Ectodermal cell (in vitro differentiated cells): Measurements from ENCODE around the gene CCNG2. TPM values are rescaled to one million over a fixed set of nuclear protein-coding genes. Genes with fewer than 3 reads are reported as not detected.
A peak's percentile ranks its signal among the peaks of the same experiment; 100 is the strongest.

Source experiments
- H3K27ac ChIP-seq: 2 replicates; pipeline ENCODE4 v1.7.0; 2013; ENCODE audit warnings: mild to moderate bottlenecking, low read depth, low read length; ENCODE audit not compliant: insufficient read depth, poor library complexity, severe bottlenecking
- H3K27me3 ChIP-seq: 2 replicates; pipeline ENCODE4 v1.7.0; 2013; ENCODE audit warnings: mild to moderate bottlenecking, low read length; ENCODE audit not compliant: insufficient read depth, control insufficient read depth, poor library complexity, severe bottlenecking
- H3K36me3 ChIP-seq: one replicate; pipeline ENCODE4 v1.7.0; 2013; ENCODE audit warnings: low read length; ENCODE audit not compliant: control insufficient read depth, insufficient read depth
- H3K4me1 ChIP-seq: one replicate; pipeline ENCODE4 v1.7.0; 2013; ENCODE audit warnings: low read length; ENCODE audit not compliant: control insufficient read depth, insufficient read depth
- H3K4me3 ChIP-seq: 2 replicates; pipeline ENCODE4 v1.7.0; 2013; ENCODE audit warnings: low read depth, low read length, control low read depth; ENCODE audit not compliant: insufficient read depth
- H3K9me3 ChIP-seq: 2 replicates; pipeline ENCODE4 v1.7.0; 2013; ENCODE audit warnings: mild to moderate bottlenecking, low read length, moderate library complexity; ENCODE audit not compliant: control insufficient read depth
- WGBS, 2 experiments: methylation state at CpG; one replicate each; pipeline ENCODE4 v1.1.7; 2013; ENCODE audit warnings: missing lambda C conversion rate in 2 of 2; 5-methylcytosine and 5-hydroxymethylcytosine counted together
- polyA plus RNA-seq, 4 experiments: library from polyadenylated mRNA; stranded (reverse); fragments of 50-300 nt; gene quantifications; one replicate each; pipeline ENCODE4 v1.2.3, GENCODE V29; 2013

CCNG2 gene, protein sequence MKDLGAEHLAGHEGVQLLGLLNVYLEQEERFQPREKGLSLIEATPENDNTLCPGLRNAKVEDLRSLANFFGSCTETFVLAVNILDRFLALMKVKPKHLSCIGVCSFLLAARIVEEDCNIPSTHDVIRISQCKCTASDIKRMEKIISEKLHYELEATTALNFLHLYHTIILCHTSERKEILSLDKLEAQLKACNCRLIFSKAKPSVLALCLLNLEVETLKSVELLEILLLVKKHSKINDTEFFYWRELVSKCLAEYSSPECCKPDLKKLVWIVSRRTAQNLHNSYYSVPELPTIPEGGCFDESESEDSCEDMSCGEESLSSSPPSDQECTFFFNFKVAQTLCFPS
- 134 TPM for polyA plus RNA-seq (2013, experiment 1 of 4)
- 215 TPM for polyA plus RNA-seq (2013, experiment 2 of 4)
- 152 TPM for polyA plus RNA-seq (2013, experiment 3 of 4)
- 175 TPM for polyA plus RNA-seq (2013, experiment 4 of 4)

DNA sequence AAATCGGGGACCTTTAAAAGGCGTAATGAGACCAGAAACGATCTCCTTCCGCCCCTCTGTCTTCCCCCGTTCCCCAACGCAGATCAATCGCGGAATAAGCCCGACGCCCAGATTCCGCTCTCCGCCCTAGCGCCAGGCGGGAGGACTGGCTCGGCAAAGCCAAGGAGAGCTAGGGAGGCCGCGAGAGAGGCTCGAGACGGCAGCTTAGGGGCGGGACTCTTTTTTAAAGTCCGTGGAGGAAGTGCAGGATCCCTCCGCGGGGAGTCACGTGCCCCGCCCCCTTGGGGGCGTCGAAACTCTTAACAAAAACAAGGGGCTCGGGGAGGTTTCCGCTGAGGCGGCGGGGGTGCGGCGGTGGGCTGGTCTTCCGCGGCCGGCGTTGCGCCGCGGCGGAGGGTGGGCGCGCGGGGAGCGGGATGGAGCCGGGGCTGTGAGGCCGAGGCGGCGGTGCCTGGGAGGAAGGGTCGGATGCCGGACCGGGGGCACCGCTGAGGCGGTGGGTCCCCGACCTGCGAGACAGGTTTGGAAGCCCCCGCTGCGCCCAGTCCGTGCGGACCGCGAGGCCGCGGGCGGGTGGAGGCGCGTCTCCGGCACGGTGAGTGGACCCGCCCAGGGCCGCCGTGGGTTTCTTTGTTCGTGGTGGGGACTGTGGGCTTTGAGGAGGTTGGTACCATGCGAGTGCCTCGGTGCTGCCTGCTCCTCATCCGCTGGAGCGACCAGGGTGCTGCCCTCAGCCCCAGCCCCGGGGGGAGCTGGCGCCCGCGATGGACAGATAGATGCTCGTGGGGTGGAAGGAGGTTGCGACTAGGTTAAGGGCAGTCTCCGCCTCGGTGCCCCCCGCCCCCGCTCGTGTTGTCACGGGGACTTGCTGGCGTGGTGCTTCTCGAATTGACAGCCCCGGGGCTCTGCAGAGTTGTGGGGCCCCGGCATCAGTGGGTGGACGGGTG lies at the start of gene CCNG2:
Gene CCNG2, plus strand, starts transcription at position 296 of the 947 bp plus-strand sequence. CDS start 1,326 bp downstream, outside the sequence.
- Histone ChIP-seq H3K9me3 (no peaks in the 10 kb centered on the region), H3K4me3 (peak within 1 kb of the TSS; percentile 93), H3K27ac (peak within 1 kb of the TSS; percentile 99), H3K36me3 (peaks cover 25% of the 10 kb centered on the region), H3K27me3 (no peaks in the 10 kb centered on the region), H3K4me1 (peaks cover 31% of the 10 kb centered on the region)
- 0% methylated on average over 94 of the region's 94 CpGs for WGBS, 2 experiments

DNA sequence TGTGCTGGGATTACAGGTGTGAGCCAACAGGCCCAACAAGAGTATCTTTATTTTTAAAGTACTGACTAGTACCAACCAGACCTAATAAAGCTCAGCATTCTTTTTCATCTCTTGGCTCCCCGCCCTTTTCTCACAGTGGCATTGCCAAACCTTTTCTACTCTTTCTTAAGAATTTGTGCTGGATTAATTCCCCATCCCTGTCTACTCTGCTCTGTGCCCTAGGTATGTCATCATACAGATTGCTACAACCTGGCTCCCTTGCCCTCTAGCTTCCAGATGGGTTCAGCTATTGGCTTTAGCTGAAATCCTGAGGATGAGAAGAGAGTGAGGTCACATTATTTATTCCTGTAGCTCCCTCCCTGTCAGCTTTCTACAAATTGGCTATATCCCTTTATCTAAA lies 46.3 kb upstream of the CCNG2 start:
- Histone ChIP-seq H3K4me3 (no peak overlapping the region), H3K27me3 (no peaks in the 10 kb centered on the region), H3K36me3 (no peaks in the 10 kb centered on the region), H3K4me1 (no peaks in the 10 kb centered on the region), H3K27ac (no peak overlapping the region), H3K9me3 (no peaks in the 10 kb centered on the region)
- WGBS, 2 experiments = 93 to 95% methylated on average over 1 of the region's 1 CpG

DNA sequence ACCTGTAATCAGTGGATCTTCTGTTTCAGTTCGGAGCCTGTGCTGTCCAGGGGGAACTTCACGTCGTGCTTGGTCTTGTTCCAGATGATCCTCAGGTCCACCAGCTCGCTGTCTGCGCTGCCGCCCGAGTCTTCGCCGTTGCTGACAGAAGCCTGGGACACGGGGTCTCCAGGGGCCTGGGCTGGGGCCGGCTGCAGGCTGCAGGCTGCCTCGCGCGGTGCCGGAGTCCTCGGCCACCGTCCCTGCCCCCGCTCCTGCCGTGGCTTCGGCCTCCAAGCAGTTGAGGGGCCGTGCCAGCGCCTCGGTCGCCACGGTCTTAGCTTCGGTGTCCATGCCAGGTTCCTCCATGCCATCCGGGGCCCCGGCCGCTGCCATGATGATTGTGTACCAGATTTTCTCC lies 43.9 kb upstream of the CCNG2 start:
- no peak overlapping the region for H3K27ac ChIP-seq
- H3K9me3 ChIP-seq = no peaks in the 10 kb centered on the region
- 92 to 94% methylated on average over 29 of the region's 29 CpGs for WGBS, 2 experiments

DNA sequence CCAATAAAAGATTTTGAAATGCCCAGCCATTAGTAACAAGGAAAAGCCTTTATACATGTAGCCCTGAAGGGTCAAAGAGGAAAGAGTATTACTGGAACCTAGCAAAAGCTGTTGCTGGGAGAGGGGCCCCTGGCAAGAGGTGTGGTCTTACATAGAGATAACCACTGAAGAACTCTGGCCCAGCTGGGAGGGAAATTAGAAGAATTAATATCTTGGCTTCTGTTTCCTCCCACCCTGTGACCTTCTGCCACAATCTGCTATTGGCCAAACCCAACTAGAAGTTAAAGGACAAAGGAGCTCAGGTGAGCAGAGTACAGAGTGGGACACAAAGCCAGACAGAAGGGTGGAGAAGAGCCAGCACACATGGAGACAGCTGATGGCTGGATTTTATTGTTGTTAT lies 39.3 kb upstream of the CCNG2 start:
- H3K36me3 ChIP-seq = no peaks in the 10 kb centered on the region
- no peak overlapping the region for H3K27ac ChIP-seq
- H3K4me3 ChIP-seq = no peak overlapping the region

More for the DNA sequence above, 43.9 kb upstream of the CCNG2 start:
- no peak overlapping the region for H3K4me3 ChIP-seq
- no peaks in the 10 kb centered on the region for H3K4me1 ChIP-seq
- no peaks in the 10 kb centered on the region for H3K36me3 ChIP-seq
- no peaks in the 10 kb centered on the region for H3K27me3 ChIP-seq

DNA sequence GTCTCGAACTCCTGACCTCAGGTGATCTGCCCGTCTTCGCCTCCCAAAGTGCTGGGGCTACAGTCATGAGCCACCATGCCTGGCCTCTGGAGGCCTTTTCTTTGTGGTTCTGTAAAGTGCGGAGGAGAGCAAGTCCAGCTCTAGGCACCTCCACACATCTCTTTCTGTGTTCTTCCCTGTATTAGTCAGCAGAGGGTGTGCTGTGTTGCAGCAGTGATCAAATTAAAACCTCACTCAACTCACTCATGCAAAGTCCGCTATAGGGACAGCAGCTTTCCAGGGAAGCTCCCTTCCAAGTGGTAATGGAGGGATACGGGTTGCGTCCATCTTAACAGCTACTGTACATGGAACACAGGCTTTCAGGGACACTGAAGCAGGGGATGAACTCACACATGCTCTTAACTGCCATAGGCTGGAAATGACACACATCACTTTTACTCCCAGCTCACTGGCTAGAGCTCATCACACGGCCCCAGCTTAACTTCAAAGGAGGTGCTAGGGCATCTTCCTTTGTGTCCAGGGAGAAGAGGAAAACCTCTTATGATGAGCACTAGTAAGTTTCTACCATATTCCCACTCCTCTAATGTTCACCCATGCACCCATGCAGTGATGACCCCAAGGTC lies 36.0 kb upstream of the CCNG2 start:
- H3K27me3 ChIP-seq = no peaks in the 10 kb centered on the region
- H3K36me3 ChIP-seq = no peaks in the 10 kb centered on the region
- WGBS, 2 experiments = 91 to 92% methylated on average over 8 of the region's 8 CpGs
- no peak overlapping the region for H3K4me3 ChIP-seq
- H3K4me1 ChIP-seq = no peaks in the 10 kb centered on the region
- no peak overlapping the region for H3K27ac ChIP-seq
- no peaks in the 10 kb centered on the region for H3K9me3 ChIP-seq

More for the DNA sequence above, 39.3 kb upstream of the CCNG2 start:
- Histone ChIP-seq H3K4me1 (no peaks in the 10 kb centered on the region), H3K9me3 (no peaks in the 10 kb centered on the region), H3K27me3 (no peaks in the 10 kb centered on the region)

DNA sequence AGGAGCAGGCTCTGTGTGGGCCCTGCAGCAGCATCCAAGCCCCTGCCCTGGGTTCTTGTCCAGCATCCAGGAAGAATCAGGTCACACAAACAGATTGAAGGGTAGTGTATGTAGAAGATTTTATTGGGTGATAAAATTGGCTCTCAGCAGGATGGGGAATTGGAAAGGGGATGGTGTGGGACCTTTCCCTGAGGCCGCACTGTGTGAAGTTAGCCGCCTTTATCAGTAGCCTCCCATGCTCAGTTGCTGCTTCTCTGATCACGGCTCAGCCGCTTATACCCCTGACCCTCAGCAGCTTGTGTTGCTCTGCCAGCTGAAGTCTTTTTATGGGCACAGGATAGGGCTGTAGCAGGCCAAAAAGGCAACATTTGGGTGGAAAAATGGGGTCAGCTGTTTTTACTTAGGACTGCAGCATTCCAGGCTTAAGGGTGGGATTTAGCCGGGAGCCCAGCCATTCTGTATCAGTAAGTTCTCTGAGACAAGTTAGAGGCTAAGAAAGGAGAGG lies 35.2 kb upstream of the CCNG2 start:
- Histone ChIP-seq H3K27me3 (no peaks in the 10 kb centered on the region), H3K36me3 (no peaks in the 10 kb centered on the region), H3K27ac (no peak overlapping the region), H3K4me1 (no peaks in the 10 kb centered on the region), H3K9me3 (no peaks in the 10 kb centered on the region), H3K4me3 (no peak overlapping the region)
- WGBS, 2 experiments = 92 to 95% methylated on average over 5 of the region's 5 CpGs

DNA sequence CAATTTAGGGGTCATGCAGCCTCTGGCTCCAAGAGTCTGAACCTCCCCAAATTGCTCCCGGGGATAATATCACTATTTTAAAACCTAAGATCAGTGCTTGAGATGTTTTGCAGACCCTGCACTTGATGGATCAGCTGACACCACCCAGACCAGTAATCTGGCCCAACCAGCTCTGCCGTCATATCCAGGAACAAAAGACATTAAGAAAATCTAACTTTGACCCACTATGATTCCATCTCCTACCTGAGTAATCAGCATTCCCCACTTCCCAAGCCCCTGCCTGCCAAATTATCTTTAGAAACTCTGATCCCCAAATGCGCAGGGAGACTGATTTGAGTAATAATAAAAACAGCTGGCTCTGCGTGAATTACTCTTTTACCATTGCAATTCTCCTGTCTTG lies 34.4 kb upstream of the CCNG2 start:
- Histone ChIP-seq H3K27me3 (no peaks in the 10 kb centered on the region), H3K9me3 (no peaks in the 10 kb centered on the region), H3K4me1 (no peaks in the 10 kb centered on the region), H3K4me3 (no peak overlapping the region), H3K36me3 (no peaks in the 10 kb centered on the region), H3K27ac (no peak overlapping the region)
- 92 to 94% methylated on average over 4 of the region's 4 CpGs for WGBS, 2 experiments

DNA sequence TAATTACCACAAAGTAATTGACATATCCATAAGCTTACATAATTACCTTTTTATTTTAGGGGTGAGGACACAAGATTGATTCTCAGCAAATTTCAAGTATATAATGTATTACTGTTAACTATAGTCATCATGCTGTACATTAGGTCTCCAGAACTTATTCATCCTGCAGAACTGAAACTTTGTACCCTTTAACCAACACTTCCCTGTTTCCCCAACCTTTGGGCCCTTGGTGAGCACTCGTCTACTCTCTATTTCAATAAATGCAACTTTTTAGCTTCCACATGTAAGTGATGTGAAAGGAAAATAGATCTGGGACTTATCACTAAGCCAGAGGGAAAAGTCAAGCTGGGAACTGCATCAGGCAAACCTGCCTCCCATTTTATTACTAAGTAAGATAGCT lies 33.6 kb upstream of the CCNG2 start:
- Histone ChIP-seq H3K4me3 (no peak overlapping the region), H3K36me3 (no peaks in the 10 kb centered on the region), H3K27ac (no peak overlapping the region), H3K27me3 (no peaks in the 10 kb centered on the region), H3K4me1 (no peaks in the 10 kb centered on the region), H3K9me3 (no peaks in the 10 kb centered on the region)
- WGBS, 2 experiments = 63% methylated on average over 1 of the region's 1 CpG; no CpG with 5 or more reads in 1 of the 2 experiments

DNA sequence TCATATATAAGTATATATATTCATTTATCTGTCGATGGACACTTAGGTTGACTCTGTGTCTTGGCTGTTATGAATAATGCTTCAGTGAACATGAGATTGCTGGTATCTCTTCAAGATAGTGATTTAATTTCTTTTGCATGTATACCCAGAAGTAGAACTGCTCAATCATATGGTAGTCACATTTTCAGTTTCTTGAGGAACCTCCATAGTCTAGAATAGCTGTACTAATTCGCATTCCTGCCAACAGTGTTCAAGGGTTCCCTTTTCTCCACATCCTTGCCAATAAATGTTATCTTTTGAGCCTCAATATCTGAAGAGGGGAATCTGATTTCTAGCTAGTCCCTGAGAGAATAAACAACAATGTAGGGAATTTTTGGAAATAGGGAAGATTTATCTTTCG lies 32.4 kb upstream of the CCNG2 start:
- WGBS, 2 experiments = 71 to 84% methylated on average over 3 of the region's 3 CpGs
- no peaks in the 10 kb centered on the region for H3K4me1 ChIP-seq
- H3K9me3 ChIP-seq = no peaks in the 10 kb centered on the region
- H3K36me3 ChIP-seq = no peaks in the 10 kb centered on the region
- H3K27ac ChIP-seq = no peak overlapping the region
- H3K4me3 ChIP-seq = no peak overlapping the region
- H3K27me3 ChIP-seq = no peaks in the 10 kb centered on the region
